ENCODE measurements around the gene UNC79. TPM values are rescaled to one million over a fixed set of nuclear protein-coding genes. Genes with fewer than 3 reads are reported as not detected.
"Not testable (repeated sequence)": the region's sequence is repeated elsewhere in the genome, so short reads cannot be mapped to it uniquely, and the experiment has no call there.

Gene UNC79
- total RNA-seq, 4 donors from 2014 or later, result 0.14 to 0.32 TPM; not detected in 2

DNA sequence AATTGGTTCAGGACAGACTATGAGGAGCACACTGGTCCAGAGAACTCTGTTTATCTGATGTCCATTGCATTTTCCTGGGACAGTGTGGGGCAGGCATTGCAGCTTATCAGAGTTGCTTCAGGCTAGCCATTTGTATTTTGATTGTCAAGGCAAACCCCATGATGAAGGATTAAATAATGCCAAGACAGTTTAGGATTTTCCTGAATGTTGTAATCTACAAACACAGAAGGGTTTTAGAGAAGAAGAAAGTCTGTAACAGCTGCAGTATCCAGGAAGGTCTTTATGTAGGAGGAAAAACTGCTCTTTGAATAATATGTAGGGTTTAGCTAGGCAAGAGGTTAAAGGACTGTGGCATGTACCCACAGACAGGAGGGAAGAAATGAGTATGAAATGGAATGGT, 32.2 kb upstream of the UNC79 start:
- DNase-seq, result no peak
- Histone ChIP-seq H3K27ac (no peak overlapping the region), H3K27me3 (no peaks in the 10 kb centered on the region), H3K4me3 (no peak overlapping the region), H3K9me3 (peaks cover 0 to 3% of the 10 kb centered on the region in 2 donors), H3K36me3 (no peaks in the 10 kb centered on the region), H3K4me1 (no peaks in the 10 kb centered on the region)
- intact Hi-C loops (cut with DNase I; ENCODE audit: low total_unique reads), result no loop called here
- TF ChIP-seq POLR2A (IDR thresholded peaks at IDR 0.05) (no peak), POLR2AphosphoS5 (IDR thresholded peaks at IDR 0.05) (no peak), EP300 (IDR thresholded peaks at IDR 0.05; ENCODE audit: low read depth) (no peak), CTCF (IDR thresholded peaks at IDR 0.05) (no peak)
- in situ Hi-C loops (cut with MboI; ENCODE audit: low pct_ligation_motif_present in 1 of 4, low pct_unique_long_range_greater_than_20kb in 1 of 4, low sequenced_read_pairs in 3 of 4), result no loop called here

GRCh38 chr14:93402951-93403350, 27.8 kb upstream of the UNC79 start:
- no peak for DNase-seq
- Histone ChIP-seq H3K27me3 (no peaks in the 10 kb centered on the region), H3K27ac (no peak overlapping the region), H3K4me1 (no peaks in the 10 kb centered on the region), H3K36me3 (no peaks in the 10 kb centered on the region), H3K9me3 (no peaks in the 10 kb centered on the region), H3K4me3 (no peak overlapping the region)
- WGBS, 2 donors (ENCODE audit: low coverage in 1 of 2), result 56 to 58% methylated on average over 3 of the region's 3 CpGs
- in situ Hi-C loops (cut with MboI; ENCODE audit: low pct_ligation_motif_present in 1 of 4, low pct_unique_long_range_greater_than_20kb in 1 of 4, low sequenced_read_pairs in 3 of 4), result no loop called here
- no peak for TF ChIP-seq POLR2A (IDR thresholded peaks at IDR 0.05)
- no peak for TF ChIP-seq POLR2AphosphoS5 (IDR thresholded peaks at IDR 0.05)
- TF ChIP-seq EP300 (IDR thresholded peaks at IDR 0.05; ENCODE audit: low read depth), result no peak
- no peak for TF ChIP-seq CTCF (IDR thresholded peaks at IDR 0.05)
- intact Hi-C loops (cut with DNase I; ENCODE audit: low total_unique reads), result no loop called here

DNA sequence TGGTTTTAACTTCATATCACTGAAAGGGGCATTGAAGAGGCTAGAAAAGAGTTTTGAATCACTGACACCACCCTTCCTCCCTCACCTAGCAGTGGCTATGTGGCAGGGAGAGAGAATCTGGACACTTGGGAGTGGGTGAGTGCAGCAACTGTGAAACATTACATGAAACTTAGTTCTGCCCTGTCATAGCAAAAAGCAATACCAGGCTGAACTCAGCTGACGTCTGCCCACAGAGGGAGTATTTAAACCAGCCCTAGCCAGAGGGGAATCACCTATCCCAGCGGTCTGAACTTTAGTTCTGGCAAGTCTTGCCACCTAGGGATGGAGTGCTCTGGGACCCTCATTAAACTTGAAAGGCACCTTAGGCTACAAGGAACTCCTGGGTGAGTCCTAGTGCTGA, 20.7 kb upstream of the UNC79 start:
- H3K36me3 ChIP-seq, result no peaks in the 10 kb centered on the region
- no peak for DNase-seq
- 68% methylated on average over 2 of the region's 2 CpGs; no CpG with 5 or more reads in 1 of the 2 donors for WGBS, 2 donors (ENCODE audit: low coverage in 1 of 2)
- in situ Hi-C loops (cut with MboI; ENCODE audit: low pct_ligation_motif_present in 1 of 4, low pct_unique_long_range_greater_than_20kb in 1 of 4, low sequenced_read_pairs in 3 of 4), result no loop called here
- TF ChIP-seq EP300 (IDR thresholded peaks at IDR 0.05; ENCODE audit: low read depth) (no peak), POLR2A (IDR thresholded peaks at IDR 0.05) (no peak), POLR2AphosphoS5 (IDR thresholded peaks at IDR 0.05) (no peak), CTCF (IDR thresholded peaks at IDR 0.05) (no peak)
- no peaks in the 10 kb centered on the region for H3K27me3 ChIP-seq
- no peaks in the 10 kb centered on the region for H3K9me3 ChIP-seq
- H3K27ac ChIP-seq, result no peak overlapping the region
- no peak overlapping the region for H3K4me3 ChIP-seq
- intact Hi-C loops (cut with DNase I; ENCODE audit: low total_unique reads), result no loop called here
- H3K4me1 ChIP-seq, result no peaks in the 10 kb centered on the region

- WGBS, 2 donors (ENCODE audit: low coverage in 1 of 2), result 96% methylated on average over 3 of the region's 3 CpGs; no CpG with 5 or more reads in 1 of the 2 donors
- H3K4me1 ChIP-seq, result no peaks in the 10 kb centered on the region
- no peak overlapping the region for H3K4me3 ChIP-seq
- in situ Hi-C loops (cut with MboI; ENCODE audit: low pct_ligation_motif_present in 1 of 4, low pct_unique_long_range_greater_than_20kb in 1 of 4, low sequenced_read_pairs in 3 of 4) (no loop called here), intact Hi-C loops (cut with DNase I; ENCODE audit: low total_unique reads) (no loop called here)
- H3K36me3 ChIP-seq, result no peaks in the 10 kb centered on the region
- TF ChIP-seq EP300 (IDR thresholded peaks at IDR 0.05; ENCODE audit: low read depth), result no peak
- H3K9me3 ChIP-seq, result no peaks in the 10 kb centered on the region
- H3K27me3 ChIP-seq, result no peaks in the 10 kb centered on the region
- DNase-seq, result no peak
- no peak overlapping the region for H3K27ac ChIP-seq
Observed at GRCh38 chr14:93410893-93411292, 19.8 kb upstream of the UNC79 start.

- in situ Hi-C loops (cut with MboI; ENCODE audit: low pct_ligation_motif_present in 1 of 4, low pct_unique_long_range_greater_than_20kb in 1 of 4, low sequenced_read_pairs in 3 of 4); H3K4me1 ChIP-seq; H3K4me3 ChIP-seq; H3K36me3 ChIP-seq; H3K9me3 ChIP-seq; H3K27ac ChIP-seq; DNase-seq; intact Hi-C loops (cut with DNase I; ENCODE audit: low total_unique reads): not testable (repeated sequence)
- WGBS, 2 donors (ENCODE audit: low coverage in 1 of 2), result 90% methylated on average over 1 of the region's 1 CpG; no CpG with 5 or more reads in 1 of the 2 donors
- peaks cover 20% of the 10 kb centered on the region for H3K27me3 ChIP-seq
Observed at GRCh38 chr14:93425136-93425535, 5.6 kb upstream of the UNC79 start.

All from transverse colon (tissue), 4 donors.